HG03439 (cell line): ENCODE measurements around the gene OR6N2.

Source experiments
- ATAC-seq: cut with Tn5 transposase; IDR thresholded peaks from one replicate; pipeline ENCODE4 v1.9.1; 2021; ENCODE audit warnings: mild to moderate bottlenecking, moderate library complexity; ENCODE audit not compliant: unreplicated experiment

Gene OR6N2

DNA sequence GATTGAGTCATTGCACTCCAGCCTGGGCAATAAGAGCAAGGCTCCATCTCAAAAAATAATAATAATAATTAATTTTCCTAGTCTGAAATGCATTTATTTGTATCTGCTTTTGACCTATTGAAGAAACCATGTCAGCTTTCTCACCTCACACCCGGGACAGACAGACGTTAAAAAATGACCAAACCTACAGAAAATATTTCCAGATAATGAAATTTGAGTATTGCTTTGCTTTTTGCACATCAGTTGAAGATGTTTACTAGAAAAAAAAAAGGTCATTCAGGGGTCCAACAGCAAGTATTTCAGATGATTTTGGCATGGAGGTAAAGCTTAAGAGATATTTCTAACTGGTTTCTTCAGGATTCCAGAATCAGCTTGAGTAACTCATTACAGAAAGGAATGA, 26.6 kb downstream of the OR6N2 start, which contains the start of gene OR6K6:
Gene OR6K6, plus strand, starts transcription at position 301 of the 400 bp plus-strand sequence. CDS start 168 bp downstream, outside the sequence.
- no peak for ATAC-seq

DNA sequence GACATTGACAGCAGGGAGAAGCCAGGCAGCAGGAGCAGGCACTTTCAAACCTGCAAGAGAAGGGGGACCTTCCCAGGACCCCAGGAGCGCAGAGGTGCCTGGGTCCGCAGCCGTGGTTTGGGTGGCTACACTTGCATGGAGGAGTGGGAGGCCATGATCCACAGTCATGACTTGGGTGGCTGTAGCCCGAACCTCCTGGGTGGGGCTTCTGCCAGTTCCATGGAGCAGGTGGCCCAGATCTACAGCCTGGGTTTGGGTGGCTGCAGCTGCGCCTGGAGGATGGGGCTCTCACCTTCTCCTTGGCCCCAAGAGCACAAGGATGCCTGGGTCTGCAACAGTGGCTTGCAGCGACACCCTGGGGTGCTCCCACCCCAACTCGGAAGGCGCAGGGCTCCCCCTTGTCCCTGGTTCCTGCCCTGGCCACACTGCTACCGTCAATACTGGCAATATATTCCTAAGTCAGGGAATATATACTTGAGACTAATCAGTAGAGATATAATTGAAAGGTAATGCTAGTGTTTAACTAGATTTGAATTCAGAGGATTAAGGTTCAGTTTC, 28.8 kb downstream of the OR6N2 start:
- ATAC-seq = no peak

DNA sequence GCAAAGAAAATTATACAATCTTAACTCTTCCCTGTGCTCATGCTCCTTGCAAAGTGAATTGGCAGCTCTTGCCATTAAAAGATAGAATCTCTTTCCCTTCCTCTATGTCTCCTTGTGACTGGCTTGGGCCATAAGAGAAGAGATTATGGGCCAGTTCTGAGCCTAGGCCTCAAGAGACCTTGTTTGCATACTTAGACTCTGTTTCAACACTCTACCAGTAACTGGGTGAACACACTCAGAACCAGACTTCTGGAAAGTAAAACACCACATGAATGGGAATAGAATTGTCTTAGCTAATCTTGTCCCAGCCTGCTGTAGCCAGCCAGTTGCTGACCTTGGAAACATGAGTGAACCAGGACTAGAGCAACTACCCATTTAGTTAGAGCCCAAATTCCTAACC, 45.2 kb downstream of the OR6N2 start:
- ATAC-seq = no peak

DNA sequence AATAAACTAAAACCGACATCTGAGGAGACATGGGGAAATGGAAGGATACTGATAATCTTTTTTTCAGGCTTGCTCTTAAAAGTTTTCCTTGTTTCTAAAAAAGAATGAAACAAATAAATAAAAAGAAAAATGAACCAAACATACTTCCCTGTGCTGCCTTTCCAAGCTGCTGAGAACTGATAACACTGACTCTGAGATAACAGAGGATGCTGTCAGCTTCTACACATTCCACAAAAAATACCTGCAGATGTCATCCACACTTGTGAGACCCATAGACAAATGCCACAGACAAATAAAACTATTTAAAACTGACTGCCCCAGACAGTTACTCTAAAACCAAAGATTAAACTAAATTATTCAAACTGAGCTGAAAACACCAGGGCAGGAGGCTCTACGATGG, 48.5 kb downstream of the OR6N2 start:
- ATAC-seq = no peak

DNA sequence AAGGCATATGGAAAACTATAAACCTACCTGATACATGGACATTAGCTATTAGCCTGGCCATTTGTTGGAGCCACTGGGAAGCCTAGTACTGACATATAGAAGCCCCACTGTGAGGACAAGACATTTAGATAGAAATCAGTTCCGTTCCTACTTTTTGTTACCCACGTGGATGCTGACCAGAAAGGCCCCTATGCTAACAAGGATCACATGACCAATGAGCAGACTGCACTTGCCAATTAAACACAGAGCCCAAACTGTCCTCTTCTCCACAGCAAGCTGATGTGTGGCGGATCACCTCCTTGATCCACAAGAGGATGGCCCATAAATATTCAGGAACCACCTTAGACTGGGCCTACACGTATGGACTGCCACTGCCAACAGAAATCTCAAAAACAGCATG, 49.3 kb downstream of the OR6N2 start:
- ATAC-seq = no peak

- ATAC-seq = no peak
These were observed 50.6 kb downstream of the OR6N2 start for GRCh38 chr1:158730453-158730852.

- no peak for ATAC-seq
These were observed 52.3 kb downstream of the OR6N2 start for GRCh38 chr1:158728510-158729225.

- no peak for ATAC-seq
These were observed 56.6 kb downstream of the OR6N2 start for GRCh38 chr1:158724442-158724841.
